Measurements from ENCODE around the gene GLIS2.

GRCh38 chr16:4297480-4297879 lies 18.4 kb upstream of the GLIS2 start:
- TF ChIP-seq CTCF (conservative IDR thresholded peaks at IDR 0.05; ENCODE audit: low read depth, low read length) (no peak), EZH2 (IDR thresholded peaks at IDR 0.05; ENCODE audit: low read length, unreplicated experiment) (no peak)
